ENCODE data around the gene HNF4A.

GRCh38 chr20:44345147-44345546, 10.4 kb upstream of the HNF4A start:
- TF ChIP-seq YY1 (IDR thresholded peaks at IDR 0.05; ENCODE audit: insufficient read depth, insufficient read length) (no peak), ZNF274 (IDR thresholded peaks at IDR 0.05; ENCODE audit: low read depth, low read length) (no peak)

Data from NT2/D1 (cell line).